IMR-90 (cell line): ENCODE measurements around the gene DUSP10. TPM values are rescaled to one million over a fixed set of nuclear protein-coding genes. Genes with fewer than 3 reads are reported as not detected.

Experiments
- ATAC-seq: fragments of 200-7000 bp; cut with Tn5 transposase; 2 replicates; pipeline ENCODE4 v1.9.1; 2020; ENCODE audit warnings: low read depth, mild to moderate bottlenecking, moderate library complexity
- BruUV-seq: library from RNA; stranded (reverse); fragments of 400-500 nt; replicated peaks from 2 replicates; lab custom pipeline; 2021; lab: Mats Ljungman, UMichigan
- CTCF ChIA-PET: fragments of 300-600 bp; formaldehyde crosslinking; extraction: SDS; loops from one replicate; lab custom pipeline; 2021; ENCODE audit warnings: antibody characterized with exemption; lab: Yijun Ruan, JAX
- POLR2A ChIA-PET: fragments of 300-600 bp; sonication (Branson Sonifier 250); formaldehyde crosslinking; loops from one replicate; lab custom pipeline; 2022; ENCODE audit warnings: antibody characterized with exemption; ENCODE audit not compliant: unreplicated experiment; lab: Charles Lee
- DNase-seq: peaks from one replicate; pipeline ENCODE4 v3.0.0; 2013
- H2AFZ ChIP-seq: replicated peaks from 2 replicates; pipeline ENCODE3; 2013; ENCODE audit warnings: low read length, mild to moderate bottlenecking; ENCODE audit not compliant: poor library complexity
- H2AK5ac ChIP-seq: 2 replicates; pipeline ENCODE4 v1.6.1; 2013; ENCODE audit warnings: low read depth, low read length, inconsistent platforms
- H2AK9ac ChIP-seq: replicated peaks from 2 replicates; pipeline ENCODE3; 2013; ENCODE audit warnings: mild to moderate bottlenecking, low read depth, low read length, moderate library complexity; ENCODE audit not compliant: poor library complexity
- H2BK120ac ChIP-seq: 2 replicates; pipeline ENCODE4 v1.6.1; 2013; ENCODE audit warnings: low read depth, low read length, inconsistent platforms
- H2BK15ac ChIP-seq: 3 replicates; pipeline ENCODE4 v1.6.1; 2013; ENCODE audit warnings: low read depth, low read length, inconsistent platforms
- H2BK20ac ChIP-seq: 2 replicates; pipeline ENCODE4 v1.6.1; 2013; ENCODE audit warnings: low read depth, mild to moderate bottlenecking, inconsistent platforms, low read length, moderate library complexity
- H2BK5ac ChIP-seq: 2 replicates; pipeline ENCODE4 v1.6.1; 2013; ENCODE audit warnings: mild to moderate bottlenecking, low read depth, low read length, inconsistent platforms; ENCODE audit not compliant: poor library complexity, severe bottlenecking
- H3K14ac ChIP-seq: replicated peaks from 2 replicates; pipeline ENCODE4 v1.6.1; 2013; ENCODE audit warnings: low read depth, low read length, inconsistent platforms
- H3K18ac ChIP-seq: 2 replicates; pipeline ENCODE4 v1.6.1; 2013; ENCODE audit warnings: low read depth, low read length, control low read depth
- H3K23ac ChIP-seq: 2 replicates; pipeline ENCODE4 v1.6.1; 2013; ENCODE audit warnings: low read depth, low read length, inconsistent platforms
- H3K27ac ChIP-seq: 2 replicates; pipeline ENCODE4 v1.5.1; 2013; ENCODE audit warnings: mild to moderate bottlenecking, control low read depth, low read length; ENCODE audit not compliant: insufficient read depth
- H3K27me3 ChIP-seq: 2 replicates; pipeline ENCODE4 v1.6.1; 2013; ENCODE audit warnings: low read length; ENCODE audit not compliant: control insufficient read depth, insufficient read depth
- H3K36me3 ChIP-seq: 2 replicates; pipeline ENCODE4 v1.6.1; 2013; ENCODE audit warnings: low read length, mixed read lengths; ENCODE audit not compliant: control insufficient read depth, insufficient read depth
- H3K4ac ChIP-seq: 2 replicates; pipeline ENCODE4 v1.6.1; 2013; ENCODE audit warnings: low read depth, low read length, inconsistent platforms
- H3K4me1 ChIP-seq: 2 replicates; pipeline ENCODE4 v1.6.1; 2013; ENCODE audit warnings: low read length, mixed read lengths; ENCODE audit not compliant: control insufficient read depth, insufficient read depth
- H3K4me2 ChIP-seq: 2 replicates; pipeline ENCODE4 v1.6.1; 2013; ENCODE audit warnings: low read depth, mild to moderate bottlenecking, control low read depth, low read length, moderate library complexity
- H3K4me3 ChIP-seq: 2 replicates; pipeline ENCODE4 v1.5.1; 2013; ENCODE audit warnings: low read depth, mild to moderate bottlenecking, control low read depth, low read length, moderate library complexity; ENCODE audit not compliant: insufficient read depth
- H3K56ac ChIP-seq: 2 replicates; pipeline ENCODE4 v1.6.1; 2013; ENCODE audit warnings: low read length, inconsistent platforms; ENCODE audit not compliant: insufficient read depth; ENCODE audit errors: extremely low read depth
- H3K79me1 ChIP-seq, 2 experiments: 2 replicates each; pipeline ENCODE4 v1.6.1; 2013; ENCODE audit warnings: low read length in 2 of 2, inconsistent platforms in 1 of 2, low read depth in 1 of 2
- H3K9ac ChIP-seq: 2 replicates; pipeline ENCODE4 v1.6.1; 2013; ENCODE audit warnings: low read depth, low read length, control low read depth
- H3K9me1 ChIP-seq: 2 replicates; pipeline ENCODE4 v1.6.1; 2013; ENCODE audit warnings: low read length, inconsistent platforms; ENCODE audit not compliant: insufficient read depth
- H3K9me3 ChIP-seq: 2 replicates; pipeline ENCODE4 v1.6.1; 2013; ENCODE audit warnings: low read length; ENCODE audit not compliant: control insufficient read depth, insufficient read depth
- H4K20me1 ChIP-seq: 2 replicates; pipeline ENCODE4 v1.6.1; 2013; ENCODE audit warnings: low read length, inconsistent platforms; ENCODE audit not compliant: insufficient read depth
- H4K5ac ChIP-seq: 2 replicates; pipeline ENCODE4 v1.6.1; 2013; ENCODE audit warnings: mild to moderate bottlenecking, low read depth, low read length, control low read depth
- H4K8ac ChIP-seq, 2 experiments: 2 replicates each; pipeline ENCODE4 v1.6.1; 2013; ENCODE audit warnings: low read depth in 2 of 2, low read length in 2 of 2, control low read depth in 1 of 2, inconsistent platforms in 1 of 2
- H4K91ac ChIP-seq: 2 replicates; pipeline ENCODE4 v1.6.1; 2013; ENCODE audit warnings: low read depth, low read length, inconsistent platforms; ENCODE audit not compliant: insufficient read depth
- BHLHE40 ChIP-seq: fragments of 150-350 bp; IDR thresholded peaks from 2 replicates; pipeline ENCODE4 v1.6.1; 2016; ENCODE audit warnings: mild to moderate bottlenecking, low read depth, low read length
- CEBPB ChIP-seq: IDR thresholded peaks from 2 replicates; pipeline ENCODE4 v1.6.1; 2012; ENCODE audit warnings: low read depth, low read length, improper control_type of control experiment
- NFE2L2 ChIP-seq: fragments of 150-350 bp; IDR thresholded peaks from 2 replicates; pipeline ENCODE4 v1.6.1; 2016; ENCODE audit warnings: low read depth, mild to moderate bottlenecking, low read length
- RFX5 ChIP-seq: IDR thresholded peaks from 2 replicates; pipeline ENCODE4 v1.8.0; 2012; ENCODE audit warnings: low read depth, mild to moderate bottlenecking, low read length, moderate library complexity
- WGBS, 2 experiments: methylation state at CpG; one replicate each; pipeline versions ENCODE4 v1.1.5 to v1.1.7; 2013; ENCODE audit warnings: missing lambda C conversion rate in 2 of 2; ENCODE audit not compliant: insufficient read length in 1 of 2; ENCODE audit errors: extremely low coverage in 2 of 2; 5-methylcytosine and 5-hydroxymethylcytosine counted together
- dilution Hi-C: fragments of 300-500 bp; cut with HindIII; formaldehyde crosslinking; loops from one replicate; pipeline ENCODE4 v1.14.3; 2018; ENCODE audit warnings: low sequenced_read_pairs; ENCODE audit not compliant: unreplicated experiment
- in situ Hi-C: fragments of 300-500 bp; cut with MboI; formaldehyde crosslinking; loops from 3 replicates; pipeline ENCODE4 v1.14.3; 2019; ENCODE audit warnings: low sequenced_read_pairs, inconsistent platforms, mixed read lengths
- intact Hi-C: fragments of 100-400 bp; cut with micrococcal nuclease; formaldehyde crosslinking; loops from 2 replicates; pipeline ENCODE4 v1.10.0; 2022
- polyA plus RNA-seq, 3 experiments: library from polyadenylated mRNA; depleted of rRNA; stranded (reverse); fragments of >200 nt; gene quantifications; 2 replicates each; pipeline ENCODE4 v1.2.3, GENCODE V29; 2012; ENCODE audit warnings: low replicate concordance in 1 of 3
- total RNA-seq: library from RNA; depleted of rRNA; stranded (reverse); fragments of >200 nt; gene quantifications from 2 replicates; pipeline ENCODE4 v1.2.3, GENCODE V29; 2012

DUSP10 gene
- total and polyA plus RNA-seq, 2 of the 4 experiments (the other 2 are of a cell fraction): 41.7 to 59.1 TPM

DNA sequence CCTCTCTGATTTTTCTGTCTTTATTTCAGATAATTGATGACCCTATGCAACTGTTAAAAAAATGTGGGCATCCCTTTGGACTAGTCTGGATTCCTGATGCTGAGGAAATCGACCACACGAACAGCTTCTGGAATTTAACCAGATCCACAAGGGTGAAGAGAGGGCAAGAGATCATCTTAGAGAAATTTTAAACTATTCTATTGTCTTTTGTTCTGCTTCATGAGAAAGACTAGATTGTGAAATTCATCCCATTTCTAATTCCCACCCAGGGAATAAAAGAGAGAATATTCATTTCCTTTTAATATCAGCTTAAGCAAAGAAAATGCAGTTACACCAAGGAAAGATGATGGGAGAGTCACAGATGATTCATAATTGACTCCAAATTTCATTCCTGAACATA, 71.8 kb downstream of the DUSP10 start:
- Histone ChIP-seq H3K4me3 (no peak overlapping the region), H4K8ac (no peak overlapping the region), H3K27me3 (no peaks in the 10 kb centered on the region), H3K4me2 (no peak overlapping the region), H3K14ac (0 out of 2 replicates have a peak overlapping the region, but pooled peaks have one; percentile 31), H4K20me1 (no peaks in the 10 kb centered on the region), H3K18ac (no peak overlapping the region), H4K91ac (no peak overlapping the region), H3K9me1 (no peaks in the 10 kb centered on the region), H3K79me1 (no peaks in the 10 kb centered on the region), H3K9me3 (no peaks in the 10 kb centered on the region), H3K27ac (no peak overlapping the region), H2BK20ac (no peak overlapping the region), H4K5ac (no peak overlapping the region), H3K56ac (no peak overlapping the region), H2AK9ac (no peak overlapping the region), H2BK120ac (no peak overlapping the region), H2AFZ (no peak overlapping the region), H2AK5ac (no peak overlapping the region), H3K23ac (no peak overlapping the region), H3K4me1 (peaks cover 7% of the 10 kb centered on the region), H3K36me3 (no peaks in the 10 kb centered on the region), H3K9ac (no peak overlapping the region), H2BK15ac (no peak overlapping the region), H3K4ac (no peak overlapping the region), H2BK5ac (no peak overlapping the region)
- no peak for ATAC-seq
- WGBS, 2 experiments: no CpG with 5 or more reads among the region's 2 CpGs
- CTCF ChIA-PET: no interaction called here
- POLR2A ChIA-PET: no interaction called here
- BruUV-seq: no TSS peak
- in situ Hi-C loops: no loop called here
- DNase-seq: no peak
- intact Hi-C loops: no loop called here
- dilution Hi-C loops: no loop called here
- TF ChIP-seq RFX5 (no peak), CEBPB (peak; percentile 20; the same call in 1 of the 2 replicates), BHLHE40 (no peak), NFE2L2 (no peak)
